WTC11 (cell line): ENCODE results near the gene CPLX3. TPM values are rescaled to one million over a fixed set of nuclear protein-coding genes. Genes with fewer than 3 reads are reported as not detected.

Experiments
- ATAC-seq: fragments of 200-7000 bp; cut with Tn5 transposase; 2 replicates; pipeline ENCODE4 v1.10.0; 2021; ENCODE audit warnings: mild to moderate bottlenecking, moderate library complexity
- CTCF ChIA-PET: fragments of 300-600 bp; sonication (Branson Sonifier 250); formaldehyde crosslinking; loops from one replicate; lab custom pipeline; 2021; ENCODE audit warnings: antibody characterized with exemption; lab: Charles Lee
- POLR2A ChIA-PET: fragments of 350-600 bp; sonication (Branson Sonifier 250); formaldehyde crosslinking; loops from one replicate; lab custom pipeline; 2021; ENCODE audit warnings: antibody characterized with exemption; lab: Charles Lee
- DNase-seq: peaks from one replicate; pipeline ENCODE4 v3.0.0; 2021; ENCODE audit warnings: low spot score
- H3K27ac Mint-ChIP-seq: 2 replicates; pipeline ENCODE4 v1.8.0; 2021; ENCODE audit warnings: mixed read lengths
- H3K27me3 Mint-ChIP-seq: 2 replicates; pipeline ENCODE4 v1.8.0; 2021; ENCODE audit warnings: low read depth, mild to moderate bottlenecking, moderate library complexity, mixed read lengths
- H3K36me3 Mint-ChIP-seq: 2 replicates; pipeline ENCODE4 v1.8.0; 2021; ENCODE audit warnings: mixed read lengths
- H3K4me1 Mint-ChIP-seq: 2 replicates; pipeline ENCODE4 v1.8.0; 2022; ENCODE audit warnings: mixed read lengths
- H3K4me3 Mint-ChIP-seq: 2 replicates; pipeline ENCODE4 v1.8.0; 2021; ENCODE audit warnings: mild to moderate bottlenecking, moderate library complexity, mixed read lengths
- H3K9me3 Mint-ChIP-seq: 2 replicates; pipeline ENCODE4 v1.8.0; 2021; ENCODE audit warnings: mixed read lengths
- AFF4 ChIP-seq: sonication (generic); formaldehyde crosslinking; IDR thresholded peaks from 2 replicates; pipeline ENCODE4 v1.8.1; 2023; ENCODE audit warnings: mild to moderate bottlenecking, missing genetic modification reagents, borderline replicate concordance
- E2F1 ChIP-seq: sonication (generic); formaldehyde crosslinking; IDR thresholded peaks from 2 replicates; pipeline ENCODE4 v1.8.0; 2022; ENCODE audit warnings: mild to moderate bottlenecking, missing genetic modification reagents
- EMX1 ChIP-seq: fragments of 250-450 bp; sonication (Bioruptor Pico); IDR thresholded peaks from 2 replicates; pipeline ENCODE4 v1.8.0; 2021; ENCODE audit warnings: mild to moderate bottlenecking
- FOXK1 ChIP-seq: sonication (generic); formaldehyde crosslinking; IDR thresholded peaks from 2 replicates; pipeline ENCODE4 v1.8.0; 2022; ENCODE audit warnings: mild to moderate bottlenecking, moderate library complexity, missing genetic modification reagents
- FOXP1 ChIP-seq: sonication (generic); formaldehyde crosslinking; IDR thresholded peaks from 2 replicates; pipeline ENCODE4 v1.8.0; 2022; ENCODE audit warnings: missing genetic modification reagents, mild to moderate bottlenecking, moderate library complexity, borderline replicate concordance
- GRHL2 ChIP-seq: fragments of 250-450 bp; sonication (Bioruptor Pico); IDR thresholded peaks from 2 replicates; pipeline ENCODE4 v1.8.0; 2022; ENCODE audit warnings: mild to moderate bottlenecking, moderate library complexity; ENCODE audit not compliant: insufficient replicate concordance, severe bottlenecking
- HMGA2 ChIP-seq: fragments of 250-450 bp; sonication (Bioruptor Pico); IDR thresholded peaks from 2 replicates; pipeline ENCODE4 v1.4.0; 2021; ENCODE audit warnings: mild to moderate bottlenecking, moderate library complexity
- MLX ChIP-seq: sonication (generic); formaldehyde crosslinking; IDR thresholded peaks from 2 replicates; pipeline ENCODE4 v1.8.1; 2023; ENCODE audit warnings: mild to moderate bottlenecking, missing genetic modification reagents, moderate library complexity
- NR2C2 ChIP-seq: sonication (generic); formaldehyde crosslinking; IDR thresholded peaks from 2 replicates; pipeline ENCODE4 v1.8.0; 2022; ENCODE audit warnings: mild to moderate bottlenecking, missing genetic modification reagents
- SMAD3 ChIP-seq: sonication (generic); formaldehyde crosslinking; IDR thresholded peaks from 2 replicates; pipeline ENCODE4 v1.8.0; 2022; ENCODE audit warnings: missing genetic modification reagents, mild to moderate bottlenecking, borderline replicate concordance
- SOX15 ChIP-seq: fragments of 250-450 bp; sonication (Bioruptor Pico); IDR thresholded peaks from 2 replicates; pipeline ENCODE4 v1.9.0; 2021; ENCODE audit warnings: mild to moderate bottlenecking
- TP53 ChIP-seq: sonication (generic); formaldehyde crosslinking; IDR thresholded peaks from 2 replicates; pipeline ENCODE4 v1.8.1; 2023; ENCODE audit warnings: mild to moderate bottlenecking, missing genetic modification reagents
- USF2 ChIP-seq: sonication (generic); formaldehyde crosslinking; IDR thresholded peaks from 2 replicates; pipeline ENCODE4 v1.8.1; 2023; ENCODE audit warnings: mild to moderate bottlenecking, missing genetic modification reagents, moderate library complexity
- ZNF425 ChIP-seq: fragments of 250-450 bp; sonication (Bioruptor Pico); conservative IDR thresholded peaks from 2 replicates; pipeline ENCODE4 v1.9.0; 2021; ENCODE audit warnings: mild to moderate bottlenecking
- total RNA-seq: library from RNA; stranded (reverse); gene quantifications from 3 replicates; pipeline ENCODE4 v1.2.3, GENCODE V29; 2021
- TF ChIP-seq, protein P1 (sequence below): fragments of 250-450 bp; sonication (Bioruptor Pico); IDR thresholded peaks from 2 replicates; pipeline ENCODE4 v1.8.0; 2021; ENCODE audit warnings: mild to moderate bottlenecking
- TF ChIP-seq, protein P2 (sequence below): fragments of 250-450 bp; sonication (Bioruptor Pico); IDR thresholded peaks from 2 replicates; pipeline ENCODE4 v2.1.2; 2022; ENCODE audit warnings: mild to moderate bottlenecking, moderate library complexity
- TF ChIP-seq, protein P3 (sequence below): sonication (generic); formaldehyde crosslinking; IDR thresholded peaks from 2 replicates; pipeline ENCODE4 v1.8.0; 2022; ENCODE audit warnings: mild to moderate bottlenecking, missing genetic modification reagents

The CPLX3 gene
- total RNA-seq, 1 experiment from 2014 or later: 0.09 TPM

DNA sequence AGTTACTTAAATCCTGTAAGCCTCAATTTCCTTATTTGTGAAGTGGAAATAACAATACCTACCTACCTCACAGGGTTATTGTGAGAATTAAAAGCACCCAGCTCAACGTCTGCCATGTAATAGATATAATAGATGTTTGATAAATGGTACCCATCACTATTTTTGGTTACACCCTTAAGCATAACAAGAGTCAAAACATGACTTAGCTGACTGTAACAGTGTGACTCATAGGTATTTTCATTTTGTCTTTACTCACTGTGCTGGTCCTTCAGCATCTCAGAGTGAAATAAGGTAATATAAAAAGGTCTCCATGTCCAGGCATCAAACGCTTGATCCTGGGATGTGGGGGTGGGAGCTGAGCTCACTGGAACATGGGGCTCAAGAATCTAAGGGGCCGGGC, 3.1 kb downstream of the CPLX3 start (continued):
- TF ChIP-seq USF2 (CRISPR knock-in tag): no peak

- ChIA-PET CTCF (interaction anchor here (1.4 to 5.2 kb wide), 3 partner anchors 42 to 121 kb away, joined by 4 to 26 read pairs (median 7); no protein-coding TSS in a partner anchor), POLR2A (no interaction called here)
- ATAC-seq (no peak), DNase-seq (no peak)
- Mint-ChIP-seq H3K4me3 (no peak overlapping the region), H3K9me3 (no peaks in the 10 kb centered on the region), H3K4me1 (peaks cover 8% of the 10 kb centered on the region), H3K36me3 (no peaks in the 10 kb centered on the region), H3K27me3 (peaks cover 39% of the 10 kb centered on the region), H3K27ac (no peak overlapping the region)
- TF ChIP-seq TP53: no peak
- 0 out of 2 replicates have a peak, but pooled peaks have one; percentile 32 for TF ChIP-seq USF2 (CRISPR knock-in tag)
- no peak for TF ChIP-seq AFF4
Observed at GRCh38 chr15:74829991-74830390, 3.6 kb downstream of the CPLX3 start.

GRCh38 chr15:74830868-74831267, 4.4 kb downstream of the CPLX3 start:
- CTCF ChIA-PET: interaction anchor here (1.1 to 2.6 kb wide), 4 partner anchors 43 to 71 kb away, joined by 3 to 7 read pairs (median 5); no protein-coding TSS in a partner anchor
- peaks cover 30% of the 10 kb centered on the region for H3K27me3 Mint-ChIP-seq
- no peak for ATAC-seq
- H3K9me3 Mint-ChIP-seq: no peaks in the 10 kb centered on the region
- peaks cover 13% of the 10 kb centered on the region for H3K4me1 Mint-ChIP-seq
- H3K36me3 Mint-ChIP-seq: no peaks in the 10 kb centered on the region
- no peak for DNase-seq
- POLR2A ChIA-PET: no interaction called here
- no peak overlapping the region for H3K4me3 Mint-ChIP-seq
- no peak overlapping the region for H3K27ac Mint-ChIP-seq
- TF ChIP-seq ZNF425 (CRISPR knock-in tag): no peak
- no peak for TF ChIP-seq GRHL2 (CRISPR knock-in tag)
- no peak for TF ChIP-seq FOXP1
- no peak for TF ChIP-seq SOX15 (CRISPR knock-in tag)
- no peak for TF ChIP-seq FOXK1 (CRISPR knock-in tag)
- no peak for TF ChIP-seq NR2C2 (CRISPR knock-in tag)
- no peak for TF ChIP-seq MLX
- no peak for TF ChIP-seq E2F1 (CRISPR knock-in tag)
- TF ChIP-seq HMGA2 (CRISPR knock-in tag): no peak
- TF ChIP-seq EMX1 (CRISPR knock-in tag): no peak
- TF ChIP-seq, protein P1, sequence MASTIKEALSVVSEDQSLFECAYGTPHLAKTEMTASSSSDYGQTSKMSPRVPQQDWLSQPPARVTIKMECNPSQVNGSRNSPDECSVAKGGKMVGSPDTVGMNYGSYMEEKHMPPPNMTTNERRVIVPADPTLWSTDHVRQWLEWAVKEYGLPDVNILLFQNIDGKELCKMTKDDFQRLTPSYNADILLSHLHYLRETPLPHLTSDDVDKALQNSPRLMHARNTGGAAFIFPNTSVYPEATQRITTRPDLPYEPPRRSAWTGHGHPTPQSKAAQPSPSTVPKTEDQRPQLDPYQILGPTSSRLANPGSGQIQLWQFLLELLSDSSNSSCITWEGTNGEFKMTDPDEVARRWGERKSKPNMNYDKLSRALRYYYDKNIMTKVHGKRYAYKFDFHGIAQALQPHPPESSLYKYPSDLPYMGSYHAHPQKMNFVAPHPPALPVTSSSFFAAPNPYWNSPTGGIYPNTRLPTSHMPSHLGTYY (CRISPR knock-in tag): no peak
- TF ChIP-seq, protein P2, sequence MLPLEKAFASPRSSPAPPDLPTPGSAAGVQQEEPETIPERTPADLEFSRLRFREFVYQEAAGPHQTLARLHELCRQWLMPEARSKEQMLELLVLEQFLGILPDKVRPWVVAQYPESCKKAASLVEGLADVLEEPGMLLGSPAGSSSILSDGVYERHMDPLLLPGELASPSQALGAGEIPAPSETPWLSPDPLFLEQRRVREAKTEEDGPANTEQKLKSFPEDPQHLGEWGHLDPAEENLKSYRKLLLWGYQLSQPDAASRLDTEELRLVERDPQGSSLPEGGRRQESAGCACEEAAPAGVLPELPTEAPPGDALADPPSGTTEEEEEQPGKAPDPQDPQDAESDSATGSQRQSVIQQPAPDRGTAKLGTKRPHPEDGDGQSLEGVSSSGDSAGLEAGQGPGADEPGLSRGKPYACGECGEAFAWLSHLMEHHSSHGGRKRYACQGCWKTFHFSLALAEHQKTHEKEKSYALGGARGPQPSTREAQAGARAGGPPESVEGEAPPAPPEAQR (CRISPR knock-in tag): no peak
- TF ChIP-seq SMAD3 (CRISPR knock-in tag): no peak
- TF ChIP-seq, protein P3, sequence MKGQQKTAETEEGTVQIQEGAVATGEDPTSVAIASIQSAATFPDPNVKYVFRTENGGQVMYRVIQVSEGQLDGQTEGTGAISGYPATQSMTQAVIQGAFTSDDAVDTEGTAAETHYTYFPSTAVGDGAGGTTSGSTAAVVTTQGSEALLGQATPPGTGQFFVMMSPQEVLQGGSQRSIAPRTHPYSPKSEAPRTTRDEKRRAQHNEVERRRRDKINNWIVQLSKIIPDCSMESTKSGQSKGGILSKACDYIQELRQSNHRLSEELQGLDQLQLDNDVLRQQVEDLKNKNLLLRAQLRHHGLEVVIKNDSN (CRISPR knock-in tag): no peak
